Mesendoderm (in vitro differentiated cells): ENCODE measurements around the gene CGN.
A peak's percentile ranks its signal among the peaks of the same experiment; 100 is the strongest.

Experiments
- DNase-seq: peaks from one replicate; pipeline ENCODE4 v3.0.0; 2013
- H2AK5ac ChIP-seq: 2 replicates; pipeline ENCODE4 v1.6.1; 2013; ENCODE audit warnings: low read length, inconsistent platforms
- H2BK120ac ChIP-seq: 2 replicates; pipeline ENCODE4 v1.6.1; 2013; ENCODE audit warnings: low read depth, mild to moderate bottlenecking, low read length, moderate library complexity, mixed read lengths
- H2BK15ac ChIP-seq: replicated peaks from 2 replicates; pipeline ENCODE4 v1.6.1; 2013; ENCODE audit warnings: low read depth, mild to moderate bottlenecking, moderate library complexity
- H2BK5ac ChIP-seq: 2 replicates; pipeline ENCODE4 v1.6.1; 2013; ENCODE audit warnings: low read length, inconsistent platforms
- H3K18ac ChIP-seq: 2 replicates; pipeline ENCODE4 v1.6.1; 2013; ENCODE audit warnings: mild to moderate bottlenecking, low read length, mixed read lengths
- H3K23ac ChIP-seq: one replicate; pipeline ENCODE4 v1.6.1; 2013; ENCODE audit warnings: low read length
- H3K27ac ChIP-seq: 2 replicates; pipeline ENCODE4 v1.5.1; 2013; ENCODE audit warnings: low read depth, mild to moderate bottlenecking, inconsistent platforms, low read length, moderate library complexity
- H3K27me3 ChIP-seq: 2 replicates; pipeline ENCODE4 v1.6.1; 2013; ENCODE audit warnings: low read length, control low read depth, mild to moderate bottlenecking, inconsistent platforms; ENCODE audit not compliant: insufficient read depth, poor library complexity
- H3K36me3 ChIP-seq: 2 replicates; pipeline ENCODE4 v1.6.1; 2013; ENCODE audit warnings: low read length, inconsistent platforms; ENCODE audit not compliant: control insufficient read depth, insufficient read depth
- H3K4ac ChIP-seq: one replicate; pipeline ENCODE4 v1.6.1; 2013; ENCODE audit warnings: low read depth, mild to moderate bottlenecking, low read length, moderate library complexity
- H3K4me1 ChIP-seq: 2 replicates; pipeline ENCODE4 v1.6.1; 2013; ENCODE audit warnings: low read depth, low read length, inconsistent platforms; ENCODE audit not compliant: control insufficient read depth
- H3K4me2 ChIP-seq: 2 replicates; pipeline ENCODE4 v1.6.1; 2013; ENCODE audit warnings: low read length
- H3K4me3 ChIP-seq: 2 replicates; pipeline ENCODE4 v1.5.1; 2013; ENCODE audit warnings: mild to moderate bottlenecking, low read length
- H3K56ac ChIP-seq: one replicate; pipeline ENCODE4 v1.6.1; 2013; ENCODE audit warnings: low read length
- H3K79me1 ChIP-seq: 2 replicates; pipeline ENCODE4 v1.6.1; 2013; ENCODE audit warnings: low read length, inconsistent platforms
- H3K79me2 ChIP-seq: 2 replicates; pipeline ENCODE4 v1.6.1; 2013; ENCODE audit warnings: mild to moderate bottlenecking, low read length; ENCODE audit not compliant: control insufficient read depth, insufficient read depth
- H3K9ac ChIP-seq: 2 replicates; pipeline ENCODE4 v1.6.1; 2013; ENCODE audit warnings: low read length, inconsistent platforms
- H4K5ac ChIP-seq: one replicate; pipeline ENCODE4 v1.6.1; 2013; ENCODE audit warnings: low read length
- H4K8ac ChIP-seq: one replicate; pipeline ENCODE4 v1.6.1; 2013; ENCODE audit warnings: low read depth, mild to moderate bottlenecking, control low read depth, low read length, moderate library complexity
- WGBS: extraction: QIAGEN DNeasy Blood & Tissue Kit; methylation state at CpG from one replicate; pipeline ENCODE4 v1.1.7; 2013; ENCODE audit warnings: low lambda C conversion rate, missing lambda C conversion rate; ENCODE audit not compliant: insufficient coverage; ENCODE audit errors: extremely low coverage; 5-methylcytosine and 5-hydroxymethylcytosine counted together

Gene CGN

GRCh38 chr1:151510020-151510405 lies 1.2 kb upstream of the CGN start:
- Histone ChIP-seq H3K27me3 (no peaks in the 10 kb centered on the region), H3K4me1 (peaks cover 19% of the 10 kb centered on the region), H3K9ac (peak overlapping the region; percentile 86), H3K56ac (peak overlapping the region; percentile 89), H2BK15ac (no peak overlapping the region), H4K5ac (no peak overlapping the region), H3K36me3 (no peaks in the 10 kb centered on the region), H2AK5ac (no peak overlapping the region), H3K27ac (peak overlapping the region; percentile 17), H3K18ac (no peak overlapping the region), H4K8ac (no peak overlapping the region), H3K4me2 (peak overlapping the region; percentile 66), H3K79me1 (no peaks in the 10 kb centered on the region), H3K4ac (no peak overlapping the region), H2BK120ac (no peak overlapping the region), H3K79me2 (no peaks in the 10 kb centered on the region), H2BK5ac (no peak overlapping the region), H3K4me3 (no peak overlapping the region), H3K23ac (no peak overlapping the region)
- WGBS, result no CpG with 5 or more reads among the region's 9 CpGs
- peak; percentile 82 for DNase-seq

- Histone ChIP-seq H2BK15ac (no peak overlapping the region), H3K4me2 (peak overlapping the region; percentile 66), H3K18ac (peak overlapping the region; percentile 65), H3K27me3 (no peaks in the 10 kb centered on the region), H3K9ac (peak overlapping the region; percentile 86), H3K36me3 (no peaks in the 10 kb centered on the region), H2BK5ac (no peak overlapping the region), H2BK120ac (no peak overlapping the region), H4K5ac (no peak overlapping the region), H3K27ac (peak overlapping the region; percentile 75), H4K8ac (peak overlapping the region; percentile 94), H3K4me3 (peak overlapping the region; percentile 75), H3K56ac (peak overlapping the region; percentile 89), H3K79me2 (no peaks in the 10 kb centered on the region), H3K79me1 (no peaks in the 10 kb centered on the region), H3K23ac (no peak overlapping the region), H3K4me1 (peaks cover 19% of the 10 kb centered on the region), H2AK5ac (no peak overlapping the region), H3K4ac (no peak overlapping the region)
- WGBS, result no CpG with 5 or more reads among the region's 10 CpGs
- DNase-seq, result no peak
Measured at GRCh38 chr1:151510614-151510956, 602 bp upstream of the CGN start.

GRCh38 chr1:151511636-151512215 lies 539 bp downstream of the CGN start:
- H3K36me3 ChIP-seq, result no peaks in the 10 kb centered on the region
- no peak overlapping the region for H3K4ac ChIP-seq
- no CpG with 5 or more reads among the region's 23 CpGs for WGBS
- H3K56ac ChIP-seq, result peak overlapping the region; percentile 90
- peak overlapping the region; percentile 26 for H3K18ac ChIP-seq
- H3K27me3 ChIP-seq, result no peaks in the 10 kb centered on the region
- H3K79me2 ChIP-seq, result no peaks in the 10 kb centered on the region
- peak overlapping the region; percentile 56 for H3K4me3 ChIP-seq
- H3K4me1 ChIP-seq, result peaks cover 22% of the 10 kb centered on the region
- no peak overlapping the region for H4K8ac ChIP-seq
- H3K4me2 ChIP-seq, result peak overlapping the region; percentile 85
- no peak overlapping the region for H2AK5ac ChIP-seq
- peak; percentile 86 for DNase-seq
- H3K79me1 ChIP-seq, result no peaks in the 10 kb centered on the region
- H2BK120ac ChIP-seq, result no peak overlapping the region
- H4K5ac ChIP-seq, result no peak overlapping the region
- peak overlapping the region; percentile 74 for H3K9ac ChIP-seq
- H3K23ac ChIP-seq, result no peak overlapping the region
- H2BK5ac ChIP-seq, result no peak overlapping the region
- H2BK15ac ChIP-seq, result no peak overlapping the region
- peak overlapping the region; percentile 81 for H3K27ac ChIP-seq

- peak overlapping the region; percentile 5 for H3K18ac ChIP-seq
- no peak overlapping the region for H4K8ac ChIP-seq
- peak overlapping the region; percentile 74 for H3K9ac ChIP-seq
- H3K79me1 ChIP-seq, result no peaks in the 10 kb centered on the region
- peak; percentile 71 for DNase-seq
- no peak overlapping the region for H4K5ac ChIP-seq
- peak overlapping the region; percentile 90 for H3K56ac ChIP-seq
- peaks cover 22% of the 10 kb centered on the region for H3K4me1 ChIP-seq
- H2BK15ac ChIP-seq, result no peak overlapping the region
- WGBS, result no CpG with 5 or more reads among the region's 4 CpGs
- no peaks in the 10 kb centered on the region for H3K79me2 ChIP-seq
- H3K4me2 ChIP-seq, result peak overlapping the region; percentile 30
- H3K4ac ChIP-seq, result peak overlapping the region; percentile 17
- H3K27ac ChIP-seq, result peak overlapping the region; percentile 22
- no peak overlapping the region for H2AK5ac ChIP-seq
- H2BK120ac ChIP-seq, result no peak overlapping the region
- no peaks in the 10 kb centered on the region for H3K36me3 ChIP-seq
- no peak overlapping the region for H2BK5ac ChIP-seq
- H3K27me3 ChIP-seq, result no peaks in the 10 kb centered on the region
- no peak overlapping the region for H3K23ac ChIP-seq
- H3K4me3 ChIP-seq, result no peak overlapping the region
Measured at GRCh38 chr1:151512326-151512725, 1.1 kb downstream of the CGN start.

- peak; percentile 93 for DNase-seq
- Histone ChIP-seq H4K8ac (no peak overlapping the region), H3K79me2 (no peaks in the 10 kb centered on the region), H3K23ac (no peak overlapping the region), H3K79me1 (no peaks in the 10 kb centered on the region), H2BK5ac (peak overlapping the region; percentile 49), H2AK5ac (no peak overlapping the region), H3K18ac (peak overlapping the region; percentile 5), H3K4ac (peak overlapping the region; percentile 17), H3K4me3 (no peak overlapping the region), H4K5ac (no peak overlapping the region), H3K9ac (peak overlapping the region; percentile 74), H3K27ac (peak overlapping the region; percentile 22), H2BK15ac (no peak overlapping the region), H3K56ac (peak overlapping the region; percentile 90), H3K4me1 (peaks cover 22% of the 10 kb centered on the region), H3K27me3 (no peaks in the 10 kb centered on the region), H3K4me2 (peak overlapping the region; percentile 30), H3K36me3 (no peaks in the 10 kb centered on the region), H2BK120ac (no peak overlapping the region)
- no CpG with 5 or more reads among the region's 8 CpGs for WGBS
Measured at GRCh38 chr1:151512801-151513625, 1.8 kb downstream of the CGN start.
